OCI-LY1 (cell line): ENCODE results near the gene MEAF6.
"Not testable (repeated sequence)": the region's sequence is repeated elsewhere in the genome, so short reads cannot be mapped to it uniquely, and the experiment has no call there.

Experiments
- H2AFZ ChIP-seq: fragments of 200-600 bp; sonication (generic), shearing (Covaris generic); 2 replicates; pipeline ENCODE4 v1.6.0; 2014; ENCODE audit warnings: antibody characterized with exemption, mild to moderate bottlenecking, low read length
- H3F3A ChIP-seq: fragments of 200-600 bp; sonication (generic), shearing (Covaris generic); 2 replicates; pipeline ENCODE4 v1.6.0; 2014; ENCODE audit warnings: mild to moderate bottlenecking, antibody characterized with exemption, low read length, moderate library complexity; ENCODE audit not compliant: insufficient read depth
- H3K27ac ChIP-seq: fragments of 200-600 bp; sonication (generic); 2 replicates; pipeline ENCODE4 v1.5.1; 2014; ENCODE audit warnings: low read length, mixed run types, mild to moderate bottlenecking, low read depth; ENCODE audit not compliant: poor library complexity, severe bottlenecking
- H3K27me3 ChIP-seq: fragments of 200-600 bp; sonication (generic); 2 replicates; pipeline ENCODE4 v1.6.0; 2014; ENCODE audit warnings: antibody characterized with exemption, mild to moderate bottlenecking, low read length, moderate library complexity; ENCODE audit not compliant: insufficient read depth
- H3K36me3 ChIP-seq: fragments of 200-600 bp; sonication (generic); 2 replicates; pipeline ENCODE4 v1.6.1; 2014; ENCODE audit warnings: mild to moderate bottlenecking, antibody characterized with exemption, low read length, moderate library complexity, mixed read lengths; ENCODE audit not compliant: insufficient read depth
- H3K4me1 ChIP-seq: fragments of 200-600 bp; sonication (generic); 2 replicates; pipeline ENCODE4 v1.5.1; 2014; ENCODE audit warnings: mild to moderate bottlenecking, low read length, moderate library complexity; ENCODE audit not compliant: insufficient read depth, severe bottlenecking
- H3K4me2 ChIP-seq: fragments of 200-600 bp; sonication (generic), shearing (Covaris generic); 2 replicates; pipeline ENCODE4 v1.6.1; 2014; ENCODE audit warnings: low read length
- H3K4me3 ChIP-seq: fragments of 200-600 bp; sonication (generic); 2 replicates; pipeline ENCODE4 v1.5.1; 2014; ENCODE audit warnings: low read length, low read depth, mild to moderate bottlenecking, mixed read lengths; ENCODE audit not compliant: poor library complexity, severe bottlenecking
- H3K79me2 ChIP-seq: fragments of 200-600 bp; shearing (Covaris generic); 2 replicates; pipeline ENCODE4 v1.6.1; 2016; ENCODE audit warnings: mixed run types, low read length, mixed read lengths; ENCODE audit not compliant: insufficient read depth
- H3K9ac ChIP-seq: fragments of 200-600 bp; sonication (generic), shearing (Covaris generic); 2 replicates; pipeline ENCODE4 v1.6.1; 2014; ENCODE audit warnings: mild to moderate bottlenecking, low read length, mixed read lengths
- H3K9me2 ChIP-seq: fragments of 200-600 bp; sonication (generic), shearing (Covaris generic); 2 replicates; pipeline ENCODE4 v1.6.1; 2014; ENCODE audit warnings: low read depth, mild to moderate bottlenecking, low read length, mixed read lengths
- H3K9me3 ChIP-seq: fragments of 200-600 bp; shearing (Covaris generic); 2 replicates; pipeline ENCODE4 v1.6.1; 2014; ENCODE audit warnings: low read length, mixed read lengths
- H4K20me1 ChIP-seq: fragments of 200-600 bp; sonication (generic), shearing (Covaris generic); 2 replicates; pipeline ENCODE4 v1.6.0; 2016; ENCODE audit warnings: mild to moderate bottlenecking, low read length; ENCODE audit not compliant: insufficient read depth
- CTCF ChIP-seq: fragments of 200-600 bp; sonication (generic), shearing (Covaris generic); IDR thresholded peaks from 2 replicates; pipeline ENCODE4 v1.5.1; 2017; ENCODE audit warnings: mild to moderate bottlenecking, antibody characterized with exemption, low read length, moderate library complexity, mixed read lengths
- EZH2 ChIP-seq: fragments of 200-600 bp; sonication (generic), shearing (Covaris generic); IDR thresholded peaks from 2 replicates; pipeline ENCODE4 v1.8.0; 2017; ENCODE audit warnings: borderline replicate concordance, mixed run types, mild to moderate bottlenecking, antibody characterized with exemption, low read length, moderate library complexity, mixed read lengths

The MEAF6 gene

DNA sequence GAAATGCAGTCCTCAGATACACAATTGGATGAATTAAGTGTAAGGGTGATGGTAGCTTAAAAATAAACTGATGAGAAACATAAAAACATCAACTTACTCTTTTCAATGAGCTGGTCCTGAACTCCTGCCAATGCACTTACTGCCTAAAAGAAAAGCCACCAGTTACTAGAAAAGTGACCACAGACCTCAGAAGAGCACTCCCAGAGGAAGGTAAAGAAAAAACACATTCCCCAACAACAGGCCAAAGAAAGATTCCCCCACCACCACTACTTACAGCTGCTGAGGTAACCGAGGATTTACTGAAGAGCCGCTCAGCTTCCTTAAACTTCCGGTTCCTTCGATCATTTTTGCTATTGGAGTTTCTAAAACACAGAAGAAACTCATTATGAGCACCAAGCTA lies 5.4 kb downstream of the MEAF6 start:
- Histone ChIP-seq H3K9ac (no peak overlapping the region), H2AFZ (no peak overlapping the region), H3K27ac (no peak overlapping the region), H3K4me1 (peaks cover 15% of the 10 kb centered on the region), H3K9me3 (no peaks in the 10 kb centered on the region), H3K9me2 (no peaks in the 10 kb centered on the region), H3K79me2 (0 out of 2 replicates have a peak, but pooled peaks cover 4% of the 10 kb centered on the region), H3F3A (no peaks in the 10 kb centered on the region), H3K4me3 (no peak overlapping the region), H3K36me3 (peaks cover 45% of the 10 kb centered on the region), H3K4me2 (no peak overlapping the region), H4K20me1 (no peaks in the 10 kb centered on the region), H3K27me3 (no peaks in the 10 kb centered on the region)
- TF ChIP-seq CTCF = peak; percentile 25; the same call in 1 of the 2 replicates
- no peak for TF ChIP-seq EZH2

DNA sequence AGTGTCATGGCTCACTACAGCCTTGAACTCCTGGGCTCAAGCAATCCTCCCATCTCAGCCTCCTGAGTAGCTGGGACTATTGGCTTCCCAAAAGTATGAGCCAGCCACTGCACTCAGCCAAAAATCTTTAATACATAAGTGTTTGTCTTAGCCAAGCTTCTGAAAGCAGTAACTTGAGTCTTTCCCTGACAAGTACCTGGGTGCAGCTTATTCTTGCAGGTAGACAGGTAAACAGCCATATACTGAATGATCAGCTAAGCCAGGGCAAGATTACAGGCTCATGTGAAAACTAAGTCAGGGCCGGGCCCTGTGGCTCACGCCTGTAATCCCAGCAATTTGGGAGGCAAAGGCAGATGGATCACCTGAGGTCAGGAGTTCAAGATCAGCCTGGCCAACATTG lies 7.8 kb downstream of the MEAF6 start:
- Histone ChIP-seq H3K9me3 (no peaks in the 10 kb centered on the region), H3K4me1 (peaks cover 8% of the 10 kb centered on the region), H4K20me1 (no peaks in the 10 kb centered on the region), H3K9ac (no peak overlapping the region), H2AFZ (no peak overlapping the region), H3K4me2 (no peak overlapping the region), H3K9me2 (no peaks in the 10 kb centered on the region), H3K27me3 (no peaks in the 10 kb centered on the region), H3K36me3 (peaks cover 52% of the 10 kb centered on the region), H3K79me2 (no peaks in the 10 kb centered on the region), H3F3A (no peaks in the 10 kb centered on the region), H3K4me3 (no peak overlapping the region), H3K27ac (no peak overlapping the region)
- TF ChIP-seq EZH2 (no peak), CTCF (no peak)

- not testable (repeated sequence) for H3K27me3 ChIP-seq, H4K20me1 ChIP-seq, H3K9me3 ChIP-seq, H3K9me2 ChIP-seq, H3K4me1 ChIP-seq, H3K4me3 ChIP-seq, H3K79me2 ChIP-seq, H2AFZ ChIP-seq, H3K9ac ChIP-seq, H3F3A ChIP-seq, H3K27ac ChIP-seq, H3K4me2 ChIP-seq
- H3K36me3 ChIP-seq = peaks cover 65% of the 10 kb centered on the region
Measured at GRCh38 chr1:37502791-37503190, 11.8 kb downstream of the MEAF6 start.

DNA sequence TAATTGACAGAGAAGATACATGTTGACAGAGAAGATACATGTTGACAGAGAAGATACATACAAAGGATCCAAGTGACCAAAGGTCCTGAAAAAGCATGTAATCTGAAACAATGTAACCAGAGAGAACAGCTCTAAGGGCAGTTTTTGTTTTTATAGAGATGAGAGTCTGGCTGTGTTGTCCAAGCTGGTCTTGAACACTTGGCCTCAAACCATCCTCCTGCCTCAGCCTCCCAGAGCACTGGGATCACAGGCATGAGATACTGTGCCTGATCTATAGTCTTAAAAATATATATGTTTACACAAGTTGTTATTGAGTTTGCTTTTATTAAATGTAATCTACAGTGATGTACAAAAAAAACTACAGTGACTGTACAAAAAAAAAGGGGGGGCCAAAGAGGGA lies 12.5 kb downstream of the MEAF6 start:
- H3K4me2 ChIP-seq = no peak overlapping the region
- H3K27me3 ChIP-seq = no peaks in the 10 kb centered on the region
- no peak overlapping the region for H3K4me3 ChIP-seq
- H3K9ac ChIP-seq = no peak overlapping the region
- H3K27ac ChIP-seq = no peak overlapping the region
- no peaks in the 10 kb centered on the region for H3F3A ChIP-seq
- H3K9me2 ChIP-seq = no peaks in the 10 kb centered on the region
- no peak overlapping the region for H2AFZ ChIP-seq
- no peaks in the 10 kb centered on the region for H3K79me2 ChIP-seq
- no peaks in the 10 kb centered on the region for H4K20me1 ChIP-seq
- no peaks in the 10 kb centered on the region for H3K9me3 ChIP-seq
- TF ChIP-seq CTCF = no peak
- no peak for TF ChIP-seq EZH2
- peaks cover 66% of the 10 kb centered on the region for H3K36me3 ChIP-seq
- H3K4me1 ChIP-seq = no peaks in the 10 kb centered on the region
